Activated CD4-positive, alpha-beta T cell treated with anti-CD3 and anti-CD28 coated beads, Interleukin-2, amount 50 U/mL, for 1 hour (primary cell): ENCODE results near the gene SERPINI1.

ENCODE experiments used
- DNase-seq: peaks from one replicate; pipeline ENCODE4 v3.0.0-alpha.2; 2020

Gene SERPINI1

DNA sequence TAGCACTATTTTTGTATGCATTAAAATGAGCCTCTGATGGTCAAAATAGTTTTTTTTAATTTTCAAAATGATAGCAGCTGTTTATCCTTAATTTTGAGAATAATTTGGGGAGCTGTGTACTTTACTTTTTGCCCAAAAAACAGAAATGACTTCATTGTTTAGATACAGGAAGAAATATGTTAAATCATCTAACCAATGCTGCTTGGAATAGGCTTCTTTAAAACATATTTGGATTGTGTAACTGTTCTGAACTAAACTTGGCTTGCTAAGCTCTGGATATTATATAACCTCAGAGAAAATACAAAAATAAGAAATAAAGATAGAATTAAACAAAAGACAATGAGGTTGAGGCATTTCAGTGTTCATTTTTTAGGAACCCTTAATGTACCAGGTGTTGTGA, 119.3 kb downstream of the SERPINI1 start:
- DNase-seq, result no peak

GRCh38 chr3:167855306-167855705, 119.8 kb downstream of the SERPINI1 start:
- no peak for DNase-seq

DNA sequence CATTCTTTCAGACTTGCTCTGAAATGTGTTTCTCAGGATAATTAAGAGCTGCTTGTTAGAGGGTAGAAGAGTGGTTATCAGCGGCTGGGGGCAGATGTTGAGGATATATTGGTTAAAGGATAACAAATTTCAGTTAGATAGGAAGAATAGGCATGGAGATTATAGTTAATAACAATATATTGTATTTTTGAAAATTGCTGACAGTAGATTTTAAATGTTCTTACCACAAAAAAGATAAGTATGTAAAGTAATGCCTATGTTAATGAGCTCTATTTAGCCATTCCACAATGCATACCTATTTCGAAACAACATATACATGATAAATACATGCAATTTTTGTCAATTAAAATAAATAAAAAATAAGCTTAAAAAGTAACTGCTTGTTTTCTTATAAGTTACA, 123.3 kb downstream of the SERPINI1 start:
- no peak for DNase-seq

GRCh38 chr3:167859610-167860009, 124.1 kb downstream of the SERPINI1 start:
- no peak for DNase-seq

GRCh38 chr3:167861649-167862048, 126.1 kb downstream of the SERPINI1 start:
- no peak for DNase-seq

- DNase-seq, result no peak
Observed at GRCh38 chr3:167862104-167862730, 126.7 kb downstream of the SERPINI1 start.

DNA sequence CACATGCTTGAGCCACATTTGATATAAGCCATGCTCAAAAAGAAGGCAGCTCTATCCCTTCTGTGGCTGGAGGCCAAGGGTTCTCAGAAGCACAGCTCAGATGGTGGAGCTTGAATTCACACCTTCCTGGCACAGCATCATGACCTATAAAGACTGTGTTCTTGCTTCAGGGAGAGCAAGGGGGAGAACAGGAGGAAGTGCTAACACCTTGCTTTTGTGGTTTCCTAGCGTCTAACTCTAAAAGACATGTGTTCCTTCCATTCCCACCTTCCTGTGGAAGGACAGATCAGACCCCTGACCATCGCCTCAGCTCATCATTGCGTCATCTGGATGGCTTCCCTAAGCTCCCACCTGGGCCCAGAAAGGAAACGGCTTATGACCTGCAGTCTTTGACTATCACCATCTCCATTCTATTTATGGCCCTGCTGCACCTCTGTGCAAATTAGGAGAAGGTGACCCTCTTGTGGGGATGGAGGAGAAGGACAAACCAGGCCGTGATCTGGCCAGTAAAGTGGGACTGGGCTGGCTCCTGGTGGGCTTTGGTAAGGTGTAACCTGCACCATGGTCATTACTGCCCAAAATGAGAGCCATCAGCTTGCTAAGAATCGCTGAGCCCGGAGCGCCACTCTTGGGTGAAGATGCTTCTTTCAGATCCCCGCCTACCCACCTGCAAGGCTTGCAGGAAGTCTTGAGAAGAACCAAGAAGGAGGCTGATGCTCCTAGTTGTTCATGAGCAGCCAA, 128.5 kb downstream of the SERPINI1 start:
- no peak for DNase-seq

DNA sequence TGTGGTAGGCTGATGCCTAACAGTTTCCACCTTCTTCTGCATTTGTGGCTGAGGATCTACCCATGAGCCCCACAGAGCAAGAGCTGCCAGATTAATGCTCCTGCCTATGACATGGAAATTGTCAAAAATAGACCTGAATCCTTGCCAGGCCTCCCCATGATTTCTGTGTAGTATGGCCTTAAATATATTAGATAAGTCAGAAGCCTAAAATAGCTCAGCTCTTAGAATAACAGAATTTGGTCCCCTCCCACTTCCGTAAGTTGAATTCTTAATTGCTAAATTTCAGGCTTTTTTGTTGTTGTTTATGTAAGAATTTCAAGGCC, 129.0 kb downstream of the SERPINI1 start:
- DNase-seq, result no peak

GRCh38 chr3:167866331-167866730, 130.8 kb downstream of the SERPINI1 start:
- no peak for DNase-seq

DNA sequence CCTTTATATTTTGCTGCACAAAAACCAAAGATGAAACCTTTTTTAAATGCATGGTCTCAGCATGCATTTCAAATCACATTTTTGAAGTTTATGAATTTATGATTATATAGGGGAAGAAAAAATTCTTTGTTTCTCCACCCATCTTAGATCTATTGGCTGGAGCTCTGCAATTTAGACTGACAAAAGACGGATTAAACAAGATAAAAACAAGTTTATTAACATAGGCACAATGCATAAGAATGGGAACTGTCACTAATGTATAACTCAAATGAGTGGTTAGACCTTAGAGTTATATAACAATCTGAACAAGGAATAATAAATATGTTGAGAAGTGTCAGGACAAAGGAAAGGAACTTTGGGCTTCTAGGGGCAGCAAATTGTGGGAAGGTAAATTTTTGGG, 132.5 kb downstream of the SERPINI1 start:
- DNase-seq, result no peak

DNA sequence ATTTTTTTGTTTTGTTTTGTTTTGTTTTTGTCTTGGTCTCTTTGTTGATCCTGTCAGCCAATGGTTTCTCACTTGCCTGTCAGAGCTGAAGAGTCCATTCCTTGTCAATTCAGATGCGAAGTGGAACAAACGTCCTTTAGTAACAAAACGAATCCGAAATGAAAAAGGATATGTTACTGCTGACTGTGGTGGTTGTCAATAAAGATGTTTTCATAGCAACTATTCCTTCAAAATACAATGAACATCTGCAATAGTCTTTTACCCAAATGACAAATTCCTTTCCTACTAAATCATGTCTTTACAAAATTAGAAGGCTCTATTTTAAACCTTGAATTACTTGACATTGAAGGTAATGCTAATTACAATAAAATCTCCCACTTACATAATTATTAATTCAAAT, 134.7 kb downstream of the SERPINI1 start:
- DNase-seq, result no peak

- no peak for DNase-seq
Observed at GRCh38 chr3:167870759-167871158, 135.2 kb downstream of the SERPINI1 start.

DNA sequence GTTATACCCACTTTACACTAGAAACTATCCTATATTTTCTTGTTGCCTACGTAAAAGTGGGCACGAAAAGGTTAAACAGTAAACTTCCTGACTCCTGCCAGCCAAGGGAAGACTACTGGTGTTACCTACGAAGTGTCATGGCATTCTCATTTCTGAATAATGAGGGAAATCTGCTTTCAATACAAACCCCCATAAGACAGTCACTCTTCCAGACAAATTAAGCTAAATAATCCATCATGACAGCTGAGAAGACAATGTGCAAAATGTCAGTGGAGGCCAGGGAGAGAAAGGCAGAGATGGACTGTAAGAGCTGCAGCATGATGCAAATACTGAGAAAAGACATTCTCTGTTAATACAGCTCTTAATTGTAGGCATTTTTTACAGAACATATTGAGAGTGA, 136.5 kb downstream of the SERPINI1 start:
- DNase-seq, result no peak

- DNase-seq, result no peak
Observed at GRCh38 chr3:167872941-167873340, 137.4 kb downstream of the SERPINI1 start.

GRCh38 chr3:167874671-167875372, 139.3 kb downstream of the SERPINI1 start:
- no peak for DNase-seq
